SK-N-SH treated with all-trans-retinoic acid at 6 μM for 48 hours (cell line): Measurements from ENCODE around the gene STARD9.
"Not testable (repeated sequence)": the region's sequence is repeated elsewhere in the genome, so short reads cannot be mapped to it uniquely, and the experiment has no call there.

Experiments used
- ARNTL ChIP-seq: fragments of 450-650 bp; formaldehyde crosslinking; IDR thresholded peaks from 2 replicates; pipeline ENCODE4 v1.5.0; 2020; ENCODE audit warnings: low read depth, mild to moderate bottlenecking, moderate library complexity, borderline replicate concordance
- TCF4 ChIP-seq: fragments of 250-450 bp; sonication (Bioruptor Pico); IDR thresholded peaks from 2 replicates; pipeline ENCODE4 v1.8.0; 2021; ENCODE audit warnings: mild to moderate bottlenecking, moderate library complexity, borderline replicate concordance
- ZNF70 ChIP-seq: fragments of 450-650 bp; formaldehyde crosslinking; IDR thresholded peaks from 2 replicates; pipeline ENCODE4 v1.5.0; 2020; ENCODE audit warnings: mild to moderate bottlenecking, moderate library complexity
- TF ChIP-seq, protein P1 (sequence below): fragments of 250-450 bp; sonication (Bioruptor Pico); IDR thresholded peaks from 2 replicates; pipeline ENCODE4 v1.8.0; 2020; ENCODE audit warnings: mild to moderate bottlenecking, moderate library complexity, borderline replicate concordance
- TF ChIP-seq, protein P2 (sequence below): fragments of 250-450 bp; sonication (Bioruptor Pico); IDR thresholded peaks from 2 replicates; pipeline ENCODE4 v1.8.0; 2021; ENCODE audit warnings: low read depth, mild to moderate bottlenecking, moderate library complexity, borderline replicate concordance
- TF ChIP-seq, protein P3 (sequence below): fragments of 250-450 bp; sonication (Bioruptor Pico); IDR thresholded peaks from 2 replicates; pipeline ENCODE4 v1.5.1; 2021; ENCODE audit warnings: mild to moderate bottlenecking, moderate library complexity

DNA sequence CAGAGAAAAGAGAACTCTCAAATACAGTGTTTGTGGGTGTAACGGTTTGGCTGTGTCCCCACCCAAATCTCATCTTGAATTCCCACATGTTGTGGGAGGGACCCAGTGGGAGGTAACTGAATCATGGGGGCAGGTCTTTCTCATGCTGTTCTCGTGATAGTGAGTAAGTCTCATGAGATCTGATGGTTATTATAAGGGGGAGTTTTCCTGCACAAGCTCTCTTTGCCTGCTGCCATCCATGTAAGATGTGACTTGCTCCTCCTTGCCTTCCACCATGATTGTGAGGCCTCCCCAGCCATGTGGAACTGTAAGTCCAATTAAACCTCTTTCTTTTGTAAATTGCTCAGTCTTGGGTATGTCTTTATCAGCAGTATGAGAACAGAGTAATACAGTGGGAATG is 186.4 kb downstream of the STARD9 start:
- TF ChIP-seq, protein P1, sequence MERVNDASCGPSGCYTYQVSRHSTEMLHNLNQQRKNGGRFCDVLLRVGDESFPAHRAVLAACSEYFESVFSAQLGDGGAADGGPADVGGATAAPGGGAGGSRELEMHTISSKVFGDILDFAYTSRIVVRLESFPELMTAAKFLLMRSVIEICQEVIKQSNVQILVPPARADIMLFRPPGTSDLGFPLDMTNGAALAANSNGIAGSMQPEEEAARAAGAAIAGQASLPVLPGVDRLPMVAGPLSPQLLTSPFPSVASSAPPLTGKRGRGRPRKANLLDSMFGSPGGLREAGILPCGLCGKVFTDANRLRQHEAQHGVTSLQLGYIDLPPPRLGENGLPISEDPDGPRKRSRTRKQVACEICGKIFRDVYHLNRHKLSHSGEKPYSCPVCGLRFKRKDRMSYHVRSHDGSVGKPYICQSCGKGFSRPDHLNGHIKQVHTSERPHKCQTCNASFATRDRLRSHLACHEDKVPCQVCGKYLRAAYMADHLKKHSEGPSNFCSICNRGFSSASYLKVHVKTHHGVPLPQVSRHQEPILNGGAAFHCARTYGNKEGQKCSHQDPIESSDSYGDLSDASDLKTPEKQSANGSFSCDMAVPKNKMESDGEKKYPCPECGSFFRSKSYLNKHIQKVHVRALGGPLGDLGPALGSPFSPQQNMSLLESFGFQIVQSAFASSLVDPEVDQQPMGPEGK: not testable (repeated sequence)
- TF ChIP-seq ARNTL, TCF4, ZNF70 (CRISPR knock-in tag): not testable (repeated sequence)
- TF ChIP-seq, protein P2, sequence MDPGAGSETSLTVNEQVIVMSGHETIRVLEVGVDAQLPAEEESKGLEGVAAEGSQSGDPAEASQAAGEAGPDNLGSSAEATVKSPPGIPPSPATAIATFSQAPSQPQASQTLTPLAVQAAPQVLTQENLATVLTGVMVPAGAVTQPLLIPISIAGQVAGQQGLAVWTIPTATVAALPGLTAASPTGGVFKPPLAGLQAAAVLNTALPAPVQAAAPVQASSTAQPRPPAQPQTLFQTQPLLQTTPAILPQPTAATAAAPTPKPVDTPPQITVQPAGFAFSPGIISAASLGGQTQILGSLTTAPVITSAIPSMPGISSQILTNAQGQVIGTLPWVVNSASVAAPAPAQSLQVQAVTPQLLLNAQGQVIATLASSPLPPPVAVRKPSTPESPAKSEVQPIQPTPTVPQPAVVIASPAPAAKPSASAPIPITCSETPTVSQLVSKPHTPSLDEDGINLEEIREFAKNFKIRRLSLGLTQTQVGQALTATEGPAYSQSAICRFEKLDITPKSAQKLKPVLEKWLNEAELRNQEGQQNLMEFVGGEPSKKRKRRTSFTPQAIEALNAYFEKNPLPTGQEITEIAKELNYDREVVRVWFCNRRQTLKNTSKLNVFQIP: not testable (repeated sequence)
- TF ChIP-seq, protein P3, sequence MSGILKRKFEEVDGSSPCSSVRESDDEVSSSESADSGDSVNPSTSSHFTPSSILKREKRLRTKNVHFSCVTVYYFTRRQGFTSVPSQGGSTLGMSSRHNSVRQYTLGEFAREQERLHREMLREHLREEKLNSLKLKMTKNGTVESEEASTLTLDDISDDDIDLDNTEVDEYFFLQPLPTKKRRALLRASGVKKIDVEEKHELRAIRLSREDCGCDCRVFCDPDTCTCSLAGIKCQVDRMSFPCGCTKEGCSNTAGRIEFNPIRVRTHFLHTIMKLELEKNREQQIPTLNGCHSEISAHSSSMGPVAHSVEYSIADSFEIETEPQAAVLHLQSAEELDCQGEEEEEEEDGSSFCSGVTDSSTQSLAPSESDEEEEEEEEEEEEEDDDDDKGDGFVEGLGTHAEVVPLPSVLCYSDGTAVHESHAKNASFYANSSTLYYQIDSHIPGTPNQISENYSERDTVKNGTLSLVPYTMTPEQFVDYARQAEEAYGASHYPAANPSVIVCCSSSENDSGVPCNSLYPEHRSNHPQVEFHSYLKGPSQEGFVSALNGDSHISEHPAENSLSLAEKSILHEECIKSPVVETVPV: not testable (repeated sequence)
